Measurements from ENCODE around the gene TTC32.

GRCh38 chr2:19860022-19860421, 41.8 kb downstream of the TTC32 start:
- TF ChIP-seq CTCF (IDR thresholded peaks at IDR 0.05) (no peak), TCF7L2 (IDR thresholded peaks at IDR 0.05; ENCODE audit: low read depth, low read length) (no peak)
